Measurements from ENCODE around the gene TSKU.

TSKU gene

GRCh38 chr11:76750746-76751145 is 32.4 kb upstream of the TSKU start:
- in situ Hi-C loops (cut with HindIII; ENCODE audit: low sequenced_read_pairs): no loop called here

- in situ Hi-C loops (cut with HindIII; ENCODE audit: low sequenced_read_pairs): no loop called here
Measured at GRCh38 chr11:76752321-76753143, 30.6 kb upstream of the TSKU start.

- in situ Hi-C loops (cut with HindIII; ENCODE audit: low sequenced_read_pairs): no loop called here
Measured at GRCh38 chr11:76753449-76753848, 29.7 kb upstream of the TSKU start.

GRCh38 chr11:76753950-76754349 is 29.2 kb upstream of the TSKU start:
- in situ Hi-C loops (cut with HindIII; ENCODE audit: low sequenced_read_pairs): no loop called here

- in situ Hi-C loops (cut with HindIII; ENCODE audit: low sequenced_read_pairs): no loop called here
Measured at GRCh38 chr11:76756341-76756741, 26.8 kb upstream of the TSKU start.

- in situ Hi-C loops (cut with HindIII; ENCODE audit: low sequenced_read_pairs): no loop called here
Measured at GRCh38 chr11:76758311-76758710, 24.8 kb upstream of the TSKU start.

- in situ Hi-C loops (cut with HindIII; ENCODE audit: low sequenced_read_pairs): no loop called here
Measured at GRCh38 chr11:76759092-76759491, 24.1 kb upstream of the TSKU start.

GRCh38 chr11:76759517-76759916 is 23.6 kb upstream of the TSKU start:
- in situ Hi-C loops (cut with HindIII; ENCODE audit: low sequenced_read_pairs): no loop called here

- in situ Hi-C loops (cut with HindIII; ENCODE audit: low sequenced_read_pairs): loop anchor here (5.0 kb wide), 1 partner anchor 37 kb away; no protein-coding TSS in a partner anchor
Measured at GRCh38 chr11:76760236-76760635, 22.9 kb upstream of the TSKU start.

- in situ Hi-C loops (cut with HindIII; ENCODE audit: low sequenced_read_pairs): loop anchor here (5.0 kb wide), 1 partner anchor 35 kb away; no protein-coding TSS in a partner anchor
Measured at GRCh38 chr11:76761718-76762355, 21.3 kb upstream of the TSKU start.

- in situ Hi-C loops (cut with HindIII; ENCODE audit: low sequenced_read_pairs): loop anchor here (5.0 kb wide), 1 partner anchor 35 kb away; no protein-coding TSS in a partner anchor
Measured at GRCh38 chr11:76762356-76762752, 20.8 kb upstream of the TSKU start.

- in situ Hi-C loops (cut with HindIII; ENCODE audit: low sequenced_read_pairs): loop anchor here (5.0 kb wide), 1 partner anchor 34 kb away; no protein-coding TSS in a partner anchor
Measured at GRCh38 chr11:76762867-76763572, 20.1 kb upstream of the TSKU start.

GRCh38 chr11:76763573-76764346 is 19.4 kb upstream of the TSKU start:
- in situ Hi-C loops (cut with HindIII; ENCODE audit: low sequenced_read_pairs): loop anchor here (5.0 kb wide), 1 partner anchor 34 kb away; no protein-coding TSS in a partner anchor

- in situ Hi-C loops (cut with HindIII; ENCODE audit: low sequenced_read_pairs): loop anchor here (5.0 kb wide), 1 partner anchor 32 kb away; no protein-coding TSS in a partner anchor
Measured at GRCh38 chr11:76764941-76765665, 18.1 kb upstream of the TSKU start.

- in situ Hi-C loops (cut with HindIII; ENCODE audit: low sequenced_read_pairs): no loop called here
Measured at GRCh38 chr11:76765863-76766350, 17.2 kb upstream of the TSKU start.

GRCh38 chr11:76766521-76766920 is 16.6 kb upstream of the TSKU start:
- in situ Hi-C loops (cut with HindIII; ENCODE audit: low sequenced_read_pairs): no loop called here

GRCh38 chr11:76767659-76768058 is 15.5 kb upstream of the TSKU start:
- in situ Hi-C loops (cut with HindIII; ENCODE audit: low sequenced_read_pairs): no loop called here

GRCh38 chr11:76768088-76768908 is 14.9 kb upstream of the TSKU start:
- in situ Hi-C loops (cut with HindIII; ENCODE audit: low sequenced_read_pairs): no loop called here
